KMS-11 (cell line): ENCODE results near the gene AGBL4.
"Not testable (repeated sequence)": the region's sequence is repeated elsewhere in the genome, so short reads cannot be mapped to it uniquely, and the experiment has no call there.

ENCODE experiments used
- H2AFZ ChIP-seq: fragments of 200-600 bp; sonication (generic); 2 replicates; pipeline ENCODE4 v1.6.1; 2016; ENCODE audit warnings: antibody characterized with exemption, mixed run types, low read depth
- H3K27ac ChIP-seq: fragments of 200-600 bp; sonication (generic); 2 replicates; pipeline ENCODE4 v1.6.1; 2016; ENCODE audit warnings: mild to moderate bottlenecking, mixed run types
- H3K27me3 ChIP-seq: fragments of 200-600 bp; sonication (generic); 2 replicates; pipeline ENCODE4 v1.6.1; 2017; ENCODE audit warnings: mild to moderate bottlenecking, low read depth, mixed run types, moderate library complexity; ENCODE audit not compliant: insufficient read depth
- H3K36me3 ChIP-seq: fragments of 200-600 bp; sonication (generic); 2 replicates; pipeline ENCODE4 v1.6.1; 2017; ENCODE audit warnings: mild to moderate bottlenecking, mixed run types; ENCODE audit not compliant: insufficient read depth
- H3K4me1 ChIP-seq: fragments of 200-600 bp; sonication (generic); 2 replicates; pipeline ENCODE4 v1.6.1; 2016; ENCODE audit warnings: mild to moderate bottlenecking, low read depth, mixed run types; ENCODE audit not compliant: poor library complexity, severe bottlenecking
- H3K4me2 ChIP-seq: fragments of 200-600 bp; sonication (generic); 2 replicates; pipeline ENCODE4 v1.7.0; 2016; ENCODE audit warnings: mild to moderate bottlenecking, mixed run types
- H3K4me3 ChIP-seq: fragments of 200-600 bp; sonication (generic); IDR thresholded peaks from 2 replicates; pipeline ENCODE4 v1.6.1; 2017; ENCODE audit warnings: low read depth, low read length, mixed read lengths; ENCODE audit not compliant: insufficient read depth
- H3K79me2 ChIP-seq: fragments of 200-600 bp; sonication (generic); 2 replicates; pipeline ENCODE4 v1.6.1; 2016; ENCODE audit warnings: low read depth, mixed run types; ENCODE audit not compliant: insufficient read depth
- H3K9ac ChIP-seq: fragments of 200-600 bp; sonication (generic); 2 replicates; pipeline ENCODE4 v1.6.1; 2016; ENCODE audit warnings: mild to moderate bottlenecking, mixed run types
- H4K20me1 ChIP-seq: fragments of 200-600 bp; sonication (generic); 2 replicates; pipeline ENCODE4 v1.6.1; 2016; ENCODE audit warnings: mild to moderate bottlenecking, mixed run types; ENCODE audit not compliant: insufficient read depth
- CTCF ChIP-seq: fragments of 200-600 bp; sonication (generic); conservative IDR thresholded peaks from 2 replicates; pipeline ENCODE4 v1.6.1; 2017; ENCODE audit warnings: low read depth, mild to moderate bottlenecking, antibody characterized with exemption, low read length, moderate library complexity, mixed read lengths

AGBL4 gene

GRCh38 chr1:49854741-49855140 is 169.0 kb downstream of the AGBL4 start:
- Histone ChIP-seq H3K4me2 (no peak overlapping the region), H3K27ac (no peak overlapping the region), H4K20me1 (no peaks in the 10 kb centered on the region), H3K79me2 (no peaks in the 10 kb centered on the region), H3K36me3 (no peaks in the 10 kb centered on the region), H3K27me3 (no peaks in the 10 kb centered on the region), H2AFZ (no peak overlapping the region), H3K9ac (no peak overlapping the region), H3K4me3 (no peak overlapping the region), H3K4me1 (no peaks in the 10 kb centered on the region)
- TF ChIP-seq CTCF: no peak

DNA sequence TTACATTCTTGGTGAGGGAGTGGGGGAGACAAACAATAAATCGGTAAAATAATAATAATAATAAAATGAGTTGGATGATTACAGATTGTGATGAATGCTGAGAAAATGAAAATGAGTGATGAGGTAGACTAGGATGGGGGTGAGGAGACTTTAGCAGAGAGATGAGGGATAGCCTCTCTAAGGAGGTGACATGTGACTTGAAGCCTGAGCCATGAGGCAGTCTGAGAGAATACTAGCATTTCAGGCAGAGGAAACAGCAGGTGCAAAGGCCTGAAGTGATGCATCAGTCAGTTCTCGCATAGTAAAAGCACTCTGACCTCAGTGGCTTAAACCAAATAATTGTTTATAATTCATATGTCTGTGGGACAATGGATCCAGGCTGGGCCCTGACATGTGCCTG is 181.2 kb downstream of the AGBL4 start:
- Histone ChIP-seq H3K4me3 (no peak overlapping the region), H3K27me3 (no peaks in the 10 kb centered on the region), H3K27ac (no peak overlapping the region), H3K4me1 (no peaks in the 10 kb centered on the region), H3K4me2 (no peak overlapping the region), H3K79me2 (no peaks in the 10 kb centered on the region), H3K36me3 (no peaks in the 10 kb centered on the region), H3K9ac (no peak overlapping the region), H2AFZ (no peak overlapping the region), H4K20me1 (no peaks in the 10 kb centered on the region)
- TF ChIP-seq CTCF: no peak

- TF ChIP-seq CTCF: no peak
- no peak overlapping the region for H3K27ac ChIP-seq
- no peaks in the 10 kb centered on the region for H3K4me1 ChIP-seq
- no peaks in the 10 kb centered on the region for H3K36me3 ChIP-seq
- no peak overlapping the region for H3K9ac ChIP-seq
- H3K4me3 ChIP-seq: no peak overlapping the region
- H3K79me2 ChIP-seq: no peaks in the 10 kb centered on the region
- no peak overlapping the region for H3K4me2 ChIP-seq
- H4K20me1 ChIP-seq: no peaks in the 10 kb centered on the region
- H3K27me3 ChIP-seq: no peaks in the 10 kb centered on the region
- no peak overlapping the region for H2AFZ ChIP-seq
These were observed 182.0 kb downstream of the AGBL4 start for GRCh38 chr1:49841767-49842166.

DNA sequence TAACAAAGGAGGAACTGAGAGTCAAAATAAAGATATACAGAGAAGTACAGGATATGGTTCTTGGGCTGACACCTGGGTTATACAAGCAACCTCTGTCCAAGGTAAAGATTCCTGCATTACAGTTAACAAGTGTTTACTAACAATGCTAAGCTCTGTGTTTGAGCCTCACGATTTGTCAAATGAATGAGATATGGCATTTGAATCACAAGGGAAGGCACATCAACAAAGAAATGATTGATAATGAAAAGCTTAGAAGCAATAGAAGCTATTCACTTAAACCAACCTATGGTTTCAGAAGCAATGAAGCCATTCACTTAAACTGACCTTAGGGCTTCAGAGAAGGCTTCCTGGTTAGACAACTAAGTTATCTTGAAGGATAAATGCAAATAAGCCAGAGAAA is 199.5 kb downstream of the AGBL4 start:
- Histone ChIP-seq H3K9ac (no peak overlapping the region), H3K27ac (no peak overlapping the region), H3K27me3 (no peaks in the 10 kb centered on the region), H4K20me1 (no peaks in the 10 kb centered on the region), H3K36me3 (no peaks in the 10 kb centered on the region), H3K4me2 (no peak overlapping the region), H2AFZ (no peak overlapping the region), H3K79me2 (no peaks in the 10 kb centered on the region), H3K4me1 (no peaks in the 10 kb centered on the region), H3K4me3 (no peak overlapping the region)
- TF ChIP-seq CTCF: no peak

GRCh38 chr1:49817681-49818080 is 206.1 kb downstream of the AGBL4 start:
- Histone ChIP-seq H3K4me2 (no peak overlapping the region), H3K27ac (no peak overlapping the region), H3K4me1 (no peaks in the 10 kb centered on the region)

DNA sequence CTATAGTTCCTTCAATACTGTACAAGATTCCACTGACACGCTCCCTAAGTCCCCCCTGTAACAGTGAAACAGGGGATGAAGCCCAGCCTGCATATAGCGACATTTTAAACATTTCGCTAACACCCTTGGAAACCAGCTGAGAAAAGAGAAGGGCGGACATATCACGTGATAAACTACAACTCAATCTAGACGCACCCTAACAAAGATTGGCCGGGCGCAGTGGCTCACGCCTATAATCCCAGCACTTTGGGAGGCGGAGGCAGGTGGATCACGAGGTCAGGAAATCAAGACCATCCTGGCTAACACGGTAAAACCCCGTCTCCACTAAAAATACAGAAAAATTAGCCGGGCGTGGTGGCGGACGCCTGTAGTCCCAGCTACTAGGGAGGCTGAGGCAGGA is 236.7 kb downstream of the AGBL4 start:
- H3K36me3 ChIP-seq, H3K9ac ChIP-seq, H3K4me2 ChIP-seq, H2AFZ ChIP-seq, H3K4me1 ChIP-seq, H3K4me3 ChIP-seq, H4K20me1 ChIP-seq, H3K27ac ChIP-seq, H3K27me3 ChIP-seq, H3K79me2 ChIP-seq: not testable (repeated sequence)

More at GRCh38 chr1:49817681-49818080, 206.1 kb downstream of the AGBL4 start:
- TF ChIP-seq CTCF: no peak
- no peaks in the 10 kb centered on the region for H4K20me1 ChIP-seq
- H3K9ac ChIP-seq: no peak overlapping the region
- no peak overlapping the region for H3K4me3 ChIP-seq
- H3K27me3 ChIP-seq: no peaks in the 10 kb centered on the region
- no peaks in the 10 kb centered on the region for H3K36me3 ChIP-seq
- no peak overlapping the region for H2AFZ ChIP-seq
- H3K79me2 ChIP-seq: no peaks in the 10 kb centered on the region
